Lung (tissue), 12 donors: ENCODE results near the gene OLA1. TPM values are rescaled to one million over a fixed set of nuclear protein-coding genes. Genes with fewer than 3 reads are reported as not detected.

ENCODE experiments used
- ATAC-seq: fragments of 200-7000 bp; cut with Tn5 transposase; one replicate; pipeline ENCODE4 v1.9.1; 2020; ENCODE audit warnings: moderate number of reproducible peaks; ENCODE audit not compliant: insufficient read depth, low FRiP score
- DNase-seq, 3 donors: peaks; one replicate each; pipeline ENCODE4 v3.0.0-alpha.2; 2013 to 2017
- H3K27ac ChIP-seq, 2 donors: one replicate each; pipeline ENCODE4 v1.5.1; 2013; ENCODE audit warnings: mild to moderate bottlenecking in 2 of 2, moderate library complexity in 2 of 2, control low read depth in 1 of 2, inconsistent platforms in 1 of 2, low read depth in 1 of 2, low read length in 1 of 2
- H3K27me3 ChIP-seq, 3 donors: one replicate each; pipeline ENCODE4 v1.5.1; 2013; ENCODE audit warnings: low read length in 2 of 3; ENCODE audit not compliant: control insufficient read depth in 3 of 3, insufficient read depth in 3 of 3
- H3K36me3 ChIP-seq, 4 donors: one replicate each; pipeline ENCODE4 v1.5.1; 2013; ENCODE audit warnings: low read length in 4 of 4, mild to moderate bottlenecking in 1 of 4, moderate library complexity in 1 of 4; ENCODE audit not compliant: control insufficient read depth in 4 of 4, insufficient read depth in 4 of 4
- H3K4me1 ChIP-seq, 5 donors: one replicate each; pipeline ENCODE4 v1.5.1; 2013; ENCODE audit warnings: low read length in 5 of 5, mild to moderate bottlenecking in 2 of 5, moderate library complexity in 1 of 5; ENCODE audit not compliant: control insufficient read depth in 5 of 5, insufficient read depth in 5 of 5
- H3K4me3 ChIP-seq: one replicate; pipeline ENCODE4 v1.5.1; 2013; ENCODE audit warnings: mild to moderate bottlenecking, control low read depth, moderate library complexity
- H3K9ac ChIP-seq, 2 donors: one replicate each; pipeline ENCODE4 v1.5.1; 2013; ENCODE audit warnings: low read length in 2 of 2, control low read depth in 1 of 2; ENCODE audit not compliant: insufficient read depth in 1 of 2
- H3K9me3 ChIP-seq, 4 donors: one replicate each; pipeline ENCODE4 v1.5.1; 2013; ENCODE audit warnings: low read length in 3 of 4, mild to moderate bottlenecking in 1 of 4, moderate library complexity in 1 of 4; ENCODE audit not compliant: control insufficient read depth in 4 of 4, insufficient read depth in 3 of 4
- WGBS, 2 donors: extraction: QIAGEN DNeasy Blood & Tissue Kit; methylation state at CpG; one replicate each; pipeline ENCODE4 v1.1.7; 2013; 5-methylcytosine and 5-hydroxymethylcytosine counted together
- polyA plus RNA-seq, 2 donors: library from polyadenylated mRNA; stranded (reverse); fragments of 200-250 nt; gene quantifications; one replicate each; pipeline ENCODE4 v1.2.1, GENCODE V29; 2013
- total RNA-seq, 2 donors: library from RNA; depleted of rRNA in 1 of 2; stranded (reverse); fragments of >200 nt in 1 of 2; gene quantifications; one replicate each; pipeline ENCODE4 v1.2.1, GENCODE V29; 2014 to 2021
- TF ChIP-seq, protein P1 (sequence below): IDR thresholded peaks from 2 replicates; pipeline ENCODE4 v1.5.1; 2012; ENCODE audit warnings: mild to moderate bottlenecking; ENCODE audit errors: control extremely low read depth, extremely low read depth
- donor health status: control.
- donor health status: control.
- donor health status: Bipolar disorder and iron deficiency.
- donor health status: healthy.
- donor health status: DM: yes; HTN: yes; CAD: no.

Gene OLA1
- total and polyA plus RNA-seq, 4 donors = 49.8 to 71.4 (median 53.4) TPM

DNA sequence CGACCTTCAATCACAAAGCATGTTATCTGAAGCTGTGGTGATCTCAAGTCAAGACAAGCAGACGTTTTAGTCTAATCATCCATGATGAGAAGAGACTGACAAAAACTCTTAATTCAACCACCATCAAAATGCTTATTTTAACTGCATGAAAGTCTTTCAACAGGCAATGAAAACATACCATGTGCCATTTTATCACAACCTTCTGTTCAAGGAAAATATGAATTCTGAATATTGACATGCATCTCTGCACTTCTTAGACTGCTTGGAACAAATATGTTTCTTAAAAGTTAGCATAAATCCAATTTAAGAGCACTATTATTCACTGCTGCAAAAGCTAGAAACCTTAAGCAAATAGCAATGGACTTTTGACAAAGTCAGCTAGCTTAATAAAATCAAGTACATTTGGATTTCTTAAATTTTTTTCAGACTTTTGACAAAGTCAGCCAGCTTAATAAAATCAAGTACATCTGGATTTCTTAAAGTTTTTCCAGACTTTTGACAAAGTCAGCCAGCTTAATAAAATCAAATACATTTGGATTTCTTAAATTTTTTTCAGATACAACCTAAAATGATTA, 70.9 kb downstream of the OLA1 start:
- ATAC-seq (no peak), DNase-seq (no peak)
- Histone ChIP-seq H3K27me3 (no peaks in the 10 kb centered on the region), H3K4me1 (no peaks in the 10 kb centered on the region), H3K36me3 (peaks cover 0 to 9% (median 1%) of the 10 kb centered on the region in 4 donors), H3K4me3 (no peak overlapping the region), H3K9ac (no peak overlapping the region), H3K9me3 (no peaks in the 10 kb centered on the region), H3K27ac (no peak overlapping the region)
- TF ChIP-seq, protein P1, sequence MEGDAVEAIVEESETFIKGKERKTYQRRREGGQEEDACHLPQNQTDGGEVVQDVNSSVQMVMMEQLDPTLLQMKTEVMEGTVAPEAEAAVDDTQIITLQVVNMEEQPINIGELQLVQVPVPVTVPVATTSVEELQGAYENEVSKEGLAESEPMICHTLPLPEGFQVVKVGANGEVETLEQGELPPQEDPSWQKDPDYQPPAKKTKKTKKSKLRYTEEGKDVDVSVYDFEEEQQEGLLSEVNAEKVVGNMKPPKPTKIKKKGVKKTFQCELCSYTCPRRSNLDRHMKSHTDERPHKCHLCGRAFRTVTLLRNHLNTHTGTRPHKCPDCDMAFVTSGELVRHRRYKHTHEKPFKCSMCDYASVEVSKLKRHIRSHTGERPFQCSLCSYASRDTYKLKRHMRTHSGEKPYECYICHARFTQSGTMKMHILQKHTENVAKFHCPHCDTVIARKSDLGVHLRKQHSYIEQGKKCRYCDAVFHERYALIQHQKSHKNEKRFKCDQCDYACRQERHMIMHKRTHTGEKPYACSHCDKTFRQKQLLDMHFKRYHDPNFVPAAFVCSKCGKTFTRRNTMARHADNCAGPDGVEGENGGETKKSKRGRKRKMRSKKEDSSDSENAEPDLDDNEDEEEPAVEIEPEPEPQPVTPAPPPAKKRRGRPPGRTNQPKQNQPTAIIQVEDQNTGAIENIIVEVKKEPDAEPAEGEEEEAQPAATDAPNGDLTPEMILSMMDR = no peak
- 81 to 86% methylated on average over 2 of the region's 2 CpGs for WGBS, 2 donors

DNA sequence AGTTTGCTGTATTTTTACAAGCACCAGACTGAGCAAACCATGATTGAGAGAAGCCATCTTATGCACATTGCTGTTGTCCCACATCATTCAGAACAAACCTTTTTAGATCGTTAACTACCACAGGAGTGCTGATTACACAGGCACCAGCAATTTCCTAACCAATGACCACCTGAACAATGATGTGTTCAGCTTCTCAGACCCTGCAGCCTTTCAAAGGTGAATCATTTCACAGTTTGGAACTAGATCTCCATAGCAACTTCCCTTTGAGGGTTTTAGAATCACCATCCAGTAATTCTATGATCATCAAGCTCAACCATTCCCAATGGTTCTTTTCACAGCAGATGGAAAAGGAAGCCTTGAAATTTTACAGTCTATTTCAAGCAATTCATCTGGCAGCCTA, 71.4 kb downstream of the OLA1 start:
- H3K9me3 ChIP-seq = no peaks in the 10 kb centered on the region
- H3K4me1 ChIP-seq = no peaks in the 10 kb centered on the region
- H3K27me3 ChIP-seq = no peaks in the 10 kb centered on the region
- no peak overlapping the region for H3K4me3 ChIP-seq
- peaks cover 0 to 14% (median 1%) of the 10 kb centered on the region in 4 donors for H3K36me3 ChIP-seq
- TF ChIP-seq, protein P1 = no peak
- ATAC-seq (no peak), DNase-seq (no peak)
- WGBS, 2 donors = 70 to 81% methylated on average over 1 of the region's 1 CpG
- no peak overlapping the region for H3K27ac ChIP-seq
- no peak overlapping the region for H3K9ac ChIP-seq

DNA sequence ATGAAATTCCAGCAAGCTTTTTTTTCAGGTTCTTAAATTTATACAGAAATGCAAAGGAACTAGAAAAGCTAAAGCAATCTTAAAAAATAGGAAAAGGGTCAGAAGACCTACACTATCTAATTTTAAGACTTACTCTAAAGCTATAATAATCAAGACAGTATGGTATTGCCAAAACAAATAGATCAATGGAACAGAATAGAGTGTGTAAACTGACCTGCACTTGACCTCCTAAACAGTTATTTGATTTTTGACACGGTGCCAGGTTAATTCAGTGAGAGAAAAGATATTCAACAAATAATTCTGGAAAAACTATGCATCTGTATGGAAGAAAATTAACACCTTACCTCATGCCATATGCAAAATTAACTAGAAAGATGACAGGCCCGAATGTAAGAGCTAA, 73.6 kb downstream of the OLA1 start:
- Histone ChIP-seq H3K9me3 (no peaks in the 10 kb centered on the region), H3K27ac (no peak overlapping the region), H3K27me3 (no peaks in the 10 kb centered on the region), H3K9ac (no peak overlapping the region), H3K4me1 (no peaks in the 10 kb centered on the region), H3K4me3 (no peak overlapping the region), H3K36me3 (peaks cover 0 to 16% (median 1%) of the 10 kb centered on the region in 4 donors)
- TF ChIP-seq, protein P1 = no peak
- no peak for ATAC-seq
- DNase-seq = no peak
- WGBS, 2 donors = 87 to 97% methylated on average over 2 of the region's 2 CpGs
